Femur (tissue), 1 donor: ENCODE data around the gene RRP1B.
"Not testable (repeated sequence)": the region's sequence is repeated elsewhere in the genome, so short reads cannot be mapped to it uniquely, and the experiment has no call there.

ENCODE experiments used
- DNase-seq: peaks from one replicate; pipeline ENCODE4 v3.0.0-alpha.2; 2017

RRP1B gene

DNA sequence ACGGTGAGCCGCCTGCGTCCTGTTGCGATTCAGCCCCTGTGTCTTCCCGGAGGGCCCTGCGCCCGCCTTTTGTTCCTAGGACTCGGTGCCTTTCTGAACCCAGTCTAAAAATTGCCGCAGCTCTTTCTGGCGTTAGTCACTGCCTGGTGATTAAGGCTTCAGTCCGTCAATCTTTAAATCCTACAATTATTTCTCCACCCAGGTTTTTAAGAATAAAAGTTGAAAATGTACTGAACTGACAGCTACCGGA is 43.4 kb downstream of the RRP1B start:
- no peak for DNase-seq

DNA sequence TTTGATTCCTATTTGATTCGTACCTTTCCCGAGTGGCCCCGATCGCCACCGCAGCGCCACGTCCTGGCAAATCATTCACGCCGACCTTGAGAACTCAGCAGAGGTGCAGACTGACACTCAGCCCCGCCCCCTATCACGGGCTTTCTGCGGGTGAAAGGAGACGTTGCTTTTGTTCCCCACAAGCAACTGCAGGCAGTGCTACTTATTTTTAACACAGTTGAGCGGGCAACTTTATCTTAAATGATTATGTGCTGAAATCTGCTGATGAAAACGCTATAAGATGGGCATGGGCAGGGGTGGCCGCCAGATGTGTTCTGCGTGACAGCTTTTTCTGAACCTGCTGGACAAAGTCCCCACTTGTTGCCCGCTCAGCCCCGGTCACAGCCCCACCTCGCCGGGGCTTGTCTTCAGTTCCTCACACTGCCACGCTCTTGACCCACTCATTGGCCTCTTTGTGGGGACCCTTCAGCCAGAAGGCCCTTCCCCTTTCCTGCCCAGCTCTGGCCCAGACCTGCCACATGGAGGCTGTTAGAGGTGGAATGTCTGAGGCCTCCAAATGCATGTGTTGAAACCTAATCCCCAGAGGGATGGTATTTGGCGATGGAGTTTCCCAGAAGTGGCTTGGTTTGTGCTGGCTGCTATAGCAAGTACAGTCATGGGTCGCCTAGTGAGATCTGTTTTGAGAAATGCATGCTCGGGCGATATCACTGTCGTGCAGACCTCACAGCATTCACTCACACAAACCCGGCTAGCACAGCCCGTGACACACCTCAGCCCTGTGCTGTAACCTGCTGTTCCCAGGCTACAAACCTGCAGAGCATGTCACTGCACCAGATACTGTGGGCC is 43.9 kb downstream of the RRP1B start:
- DNase-seq, result no peak

DNA sequence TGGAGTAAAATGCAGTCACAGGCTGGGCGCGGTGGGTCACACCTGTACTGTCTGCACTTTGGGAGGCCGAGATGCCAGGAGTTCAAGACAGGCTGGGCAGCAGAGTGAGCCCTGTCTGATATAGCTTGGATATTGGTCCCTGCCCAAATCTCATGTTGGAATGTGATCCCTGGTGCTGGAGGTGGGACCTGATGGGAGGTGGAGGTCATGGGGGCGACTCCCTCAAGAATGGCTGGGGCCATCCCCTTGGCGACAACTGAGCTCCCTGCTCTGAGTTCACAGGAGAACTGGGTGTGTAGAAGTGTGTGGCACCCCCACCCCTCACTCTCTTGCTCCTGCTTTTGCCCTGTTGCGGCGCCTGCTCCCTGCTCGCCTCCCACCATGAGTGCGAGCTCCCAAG is 48.1 kb downstream of the RRP1B start:
- no peak for DNase-seq

DNA sequence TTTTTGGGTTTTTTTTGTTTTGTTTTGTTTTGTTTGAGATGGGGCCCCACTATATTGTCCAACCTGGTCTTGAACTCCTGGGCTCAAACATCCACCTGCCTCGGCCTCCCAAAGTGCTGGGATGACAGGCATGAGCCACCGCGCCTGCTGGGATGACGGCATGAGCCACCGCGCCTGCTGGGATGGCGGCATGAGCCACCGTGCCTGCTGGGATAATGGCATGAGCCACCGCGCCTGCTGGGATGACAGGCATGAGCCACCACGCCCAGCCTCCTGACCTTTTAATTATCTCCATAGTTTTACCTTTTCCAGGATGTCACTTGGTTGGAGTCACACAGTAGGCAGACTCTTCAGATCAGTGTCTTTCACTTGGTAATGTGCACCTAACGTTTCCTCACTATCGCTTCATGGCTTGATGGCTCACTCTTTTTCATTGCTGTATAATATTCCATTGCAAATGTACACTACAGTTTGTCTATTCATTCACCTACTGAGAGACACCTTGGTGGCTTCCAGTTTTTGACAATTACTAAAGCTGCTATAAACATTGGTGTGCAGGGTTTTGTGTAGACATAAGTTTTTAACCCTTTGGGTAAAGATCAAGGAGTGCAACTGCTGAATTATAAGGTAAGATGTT is 49.5 kb downstream of the RRP1B start:
- DNase-seq, result no peak

DNA sequence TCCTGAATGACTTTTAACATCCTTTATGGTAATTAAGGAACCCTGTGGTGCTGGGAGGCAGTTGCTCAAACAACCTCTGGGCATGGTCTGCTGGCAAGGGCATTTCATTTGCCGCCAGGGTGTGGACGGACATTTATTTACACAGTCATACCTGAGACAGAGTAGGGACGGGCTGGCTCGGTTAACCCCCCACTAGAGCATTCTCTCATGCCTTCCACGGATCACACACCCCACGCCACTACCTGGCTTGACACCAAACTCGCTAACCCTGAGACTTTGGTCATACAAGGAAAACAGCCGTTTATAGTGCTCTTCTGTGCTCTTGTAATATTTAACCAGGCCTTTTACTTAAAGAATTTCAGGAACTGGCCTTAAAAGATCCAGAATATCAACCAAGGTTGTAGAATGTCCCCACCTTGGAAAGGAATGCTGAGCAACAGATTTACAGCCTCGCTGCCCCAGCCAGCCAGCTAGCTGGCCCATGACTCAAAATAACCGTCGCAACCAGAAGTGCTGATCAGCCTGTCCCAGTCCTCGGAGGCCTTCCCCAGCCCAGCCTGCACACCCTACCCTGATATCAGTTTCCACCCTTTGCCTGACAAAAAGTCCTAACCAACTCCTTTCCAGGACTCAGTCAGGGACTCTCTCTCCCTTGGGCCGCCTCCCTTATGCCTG is 53.0 kb downstream of the RRP1B start:
- DNase-seq, result peak; percentile 34

DNA sequence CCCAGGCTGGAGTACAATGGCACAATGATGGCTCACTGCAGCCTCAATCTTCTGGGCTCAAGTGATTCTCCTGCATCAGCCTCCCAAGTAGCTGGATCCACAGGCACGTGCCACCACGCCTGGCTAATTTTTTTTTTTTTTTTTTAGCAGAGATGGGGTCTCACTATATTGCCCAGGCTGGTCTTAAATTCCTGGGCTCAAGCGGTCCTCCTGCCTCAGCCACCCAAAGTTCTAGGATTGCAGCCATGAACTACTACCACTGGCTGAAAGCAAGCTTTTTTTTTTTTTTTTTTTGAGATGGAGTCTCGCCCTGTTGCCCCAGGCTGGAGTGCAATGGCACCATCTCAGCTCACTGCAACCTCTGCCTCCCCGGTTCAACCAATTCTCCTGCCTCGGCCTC is 53.8 kb downstream of the RRP1B start:
- DNase-seq, result not testable (repeated sequence)

DNA sequence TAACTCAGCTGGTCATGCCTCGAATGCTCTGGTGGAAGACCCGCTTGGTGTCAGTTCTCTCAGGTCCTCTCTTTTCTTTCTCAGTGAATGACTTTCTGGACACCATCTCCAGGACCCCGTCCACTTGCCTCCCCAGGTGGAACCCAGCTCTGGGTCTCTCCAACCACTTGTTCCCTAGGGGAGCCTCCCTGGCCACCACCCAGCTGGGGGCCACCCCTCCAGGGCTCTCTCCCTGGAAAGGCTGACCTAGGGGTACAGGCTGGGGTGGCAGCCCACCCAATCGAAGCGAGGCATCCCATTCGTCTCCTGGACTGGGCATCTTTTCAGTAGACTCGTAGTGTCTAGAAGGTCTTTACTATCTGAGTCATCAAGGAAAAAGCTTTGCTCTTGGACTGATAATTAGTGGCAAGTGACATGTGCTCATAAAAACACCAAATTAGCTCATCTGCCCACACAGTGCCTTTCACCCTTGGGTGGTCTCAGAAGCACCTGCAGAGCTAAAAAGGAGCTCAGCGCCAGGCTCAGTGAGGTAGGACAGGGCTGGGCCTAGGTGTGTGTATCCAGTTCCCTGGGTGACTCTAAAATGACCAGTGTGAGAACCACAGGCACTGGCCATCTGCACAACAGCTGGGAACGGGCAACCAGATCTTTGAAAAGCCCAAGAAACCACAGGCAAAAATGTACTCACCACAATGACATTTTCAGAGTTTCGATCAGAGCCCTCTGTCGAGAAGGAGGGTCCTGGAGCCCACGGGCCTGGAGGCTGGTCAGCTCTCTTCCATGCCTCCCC is 57.2 kb downstream of the RRP1B start:
- no peak for DNase-seq

DNA sequence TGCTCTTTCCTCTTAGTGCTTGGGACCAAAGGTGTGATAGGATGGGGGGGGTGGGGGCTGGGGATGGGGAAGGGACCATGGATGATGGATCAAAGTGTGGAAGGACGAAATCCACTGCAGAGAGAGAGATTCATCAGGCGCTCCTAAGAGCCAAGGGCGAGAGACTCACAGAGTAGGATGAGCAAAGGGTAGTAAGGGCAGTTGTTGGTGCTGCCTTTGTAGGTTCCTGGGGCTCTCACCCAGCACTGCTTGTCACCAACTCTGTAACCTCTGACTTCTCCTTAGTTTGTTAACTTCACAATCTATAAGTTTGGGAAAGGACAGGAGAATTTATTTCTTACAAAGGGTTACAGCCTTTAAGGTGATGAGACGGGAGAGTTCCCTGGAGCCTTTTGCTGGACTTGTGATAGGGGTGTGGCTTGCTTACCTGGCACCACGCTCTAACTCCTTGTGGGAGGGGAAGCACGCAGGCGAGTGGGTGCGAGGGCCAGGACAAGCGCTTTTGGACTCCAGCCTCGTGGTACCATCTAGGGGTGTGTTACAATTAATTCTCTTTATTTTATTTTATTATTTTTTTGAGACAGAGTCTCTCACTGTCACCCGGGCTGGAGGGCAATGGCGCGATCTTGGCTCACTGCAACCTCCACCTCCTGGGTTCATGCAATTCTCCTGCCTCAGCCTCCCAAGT is 58.0 kb downstream of the RRP1B start:
- DNase-seq, result no peak

DNA sequence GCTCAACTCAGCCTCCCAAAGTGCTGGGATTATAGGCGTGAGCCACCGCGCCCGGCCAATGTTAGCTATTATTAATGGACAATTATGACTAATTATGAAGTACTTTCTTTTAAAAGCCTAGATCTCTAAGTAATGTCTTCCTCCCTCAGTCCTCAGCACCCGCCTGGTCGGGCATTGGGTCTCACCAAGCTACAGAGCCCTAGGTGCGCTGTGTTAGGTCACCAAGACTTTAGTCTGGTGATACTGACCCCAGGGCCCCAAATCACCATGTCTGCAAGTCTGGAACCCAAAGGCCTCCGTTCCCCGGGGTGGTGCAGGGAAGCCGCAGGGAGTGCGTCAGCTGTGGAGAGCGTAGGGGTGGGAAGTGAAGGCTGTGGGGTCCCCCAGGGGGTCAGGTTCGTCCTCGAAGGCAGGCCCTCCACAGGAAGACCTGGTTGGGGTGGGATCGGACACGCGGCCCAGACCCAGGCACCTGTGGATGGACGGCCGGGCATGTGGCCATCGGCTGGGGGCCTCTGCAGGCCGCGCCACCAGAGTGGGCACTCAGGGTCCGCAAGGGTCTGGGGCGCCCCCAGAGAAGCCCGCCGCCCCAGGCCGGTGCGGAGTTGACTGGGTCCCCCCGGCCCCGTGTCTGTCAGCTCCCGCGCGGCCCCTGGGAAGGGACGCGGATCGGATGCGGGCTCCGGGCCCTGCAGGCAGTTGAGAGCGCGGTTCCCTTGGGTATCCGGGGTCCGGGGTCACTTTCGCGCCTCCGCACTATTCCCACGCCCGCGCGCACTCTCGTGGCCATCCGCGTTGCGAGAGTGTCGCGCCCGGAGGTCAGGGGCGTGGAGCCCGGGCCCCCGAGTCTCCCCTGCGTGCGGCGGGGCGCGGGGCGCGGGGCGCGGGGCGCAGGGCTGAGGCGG is 58.9 kb downstream of the RRP1B start:
- peak; percentile 39 for DNase-seq

DNA sequence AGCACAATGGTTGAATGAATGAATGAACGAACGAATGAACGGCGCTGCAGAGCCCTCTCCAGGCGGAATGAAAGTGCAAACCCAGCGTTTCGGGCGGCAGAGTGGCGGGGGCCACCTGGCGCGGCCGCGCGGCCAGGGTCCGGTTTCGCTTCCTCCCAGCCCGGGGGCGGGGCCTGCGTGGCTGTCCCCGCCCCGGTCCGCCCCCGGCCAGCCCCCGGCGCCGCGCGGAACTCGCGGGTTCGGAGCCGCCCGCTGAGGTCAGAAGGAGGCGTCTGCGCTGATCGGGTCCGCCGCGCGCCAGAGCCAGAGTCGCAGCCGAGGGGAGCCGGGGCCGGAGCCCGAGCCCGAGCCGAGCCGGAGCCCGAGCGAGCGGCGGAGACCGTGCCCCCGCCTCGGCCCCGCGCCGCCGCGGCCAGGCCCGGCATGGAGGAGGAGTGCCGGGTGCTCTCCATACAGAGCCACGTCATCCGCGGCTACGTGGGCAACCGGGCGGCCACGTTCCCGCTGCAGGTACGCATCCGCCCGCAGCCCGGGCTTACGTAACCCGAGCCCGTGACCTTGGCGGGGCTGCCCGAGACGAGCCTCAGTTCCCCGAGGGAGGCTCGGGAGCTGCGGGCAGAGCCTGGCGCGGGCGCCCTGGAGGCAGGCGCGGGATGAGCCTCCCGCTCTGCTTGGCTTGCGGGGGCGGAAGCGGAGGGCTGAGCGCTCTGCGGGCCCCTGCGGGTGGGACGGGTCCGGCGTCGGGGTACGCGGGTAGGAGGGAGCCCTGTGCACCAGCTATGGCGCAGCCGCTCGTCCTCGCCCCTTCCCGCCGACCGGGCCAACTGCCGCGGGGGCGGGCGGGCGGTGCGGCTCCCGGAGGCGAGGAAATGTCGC is 59.8 kb downstream of the RRP1B start, which contains the start of gene PDXK:
Gene PDXK, plus strand, starts transcription at position 258 of the 876 bp plus-strand sequence. Its CDS starts 166 bp downstream, at position 424.
- peak; percentile 93 for DNase-seq

DNA sequence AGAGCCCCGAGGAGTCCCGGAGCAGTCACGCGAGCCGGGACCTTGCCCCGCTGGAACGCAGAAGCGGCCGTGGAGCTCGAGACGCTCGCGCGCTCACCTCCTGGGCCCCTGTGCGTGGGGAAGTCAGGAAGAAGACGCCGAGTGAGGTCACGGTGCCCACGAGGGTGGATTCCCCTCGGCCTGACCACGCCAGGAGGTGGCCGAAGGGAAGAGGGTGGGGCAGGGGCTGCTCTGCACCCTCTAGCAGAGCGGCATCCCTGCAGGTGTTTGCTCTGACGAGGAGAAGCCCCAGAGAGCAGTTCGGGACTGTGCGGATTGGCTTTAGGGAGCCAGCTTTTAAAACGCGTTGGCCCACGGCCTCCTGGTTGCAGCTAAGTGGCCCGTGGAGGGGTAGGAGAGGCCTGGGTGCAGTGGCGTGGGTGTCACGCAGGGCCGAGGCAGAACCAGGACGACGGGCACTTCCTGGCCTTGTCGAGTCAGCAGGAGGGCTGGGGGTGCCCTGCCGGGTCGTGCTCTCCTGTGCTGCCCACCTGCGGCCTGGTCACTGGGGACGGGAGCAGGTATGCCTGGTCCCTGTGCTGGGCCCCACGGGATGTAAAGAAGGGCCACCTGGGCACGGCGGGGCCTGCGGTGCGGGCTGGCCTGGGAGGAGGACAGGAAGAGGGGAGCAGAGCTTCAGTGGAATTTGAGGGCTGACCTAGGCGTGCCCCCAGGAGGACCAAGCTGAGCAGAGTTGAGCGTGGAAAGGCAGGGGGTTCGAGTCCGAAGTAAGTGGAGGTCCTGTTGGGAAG is 60.6 kb downstream of the RRP1B start:
- DNase-seq, result no peak

DNA sequence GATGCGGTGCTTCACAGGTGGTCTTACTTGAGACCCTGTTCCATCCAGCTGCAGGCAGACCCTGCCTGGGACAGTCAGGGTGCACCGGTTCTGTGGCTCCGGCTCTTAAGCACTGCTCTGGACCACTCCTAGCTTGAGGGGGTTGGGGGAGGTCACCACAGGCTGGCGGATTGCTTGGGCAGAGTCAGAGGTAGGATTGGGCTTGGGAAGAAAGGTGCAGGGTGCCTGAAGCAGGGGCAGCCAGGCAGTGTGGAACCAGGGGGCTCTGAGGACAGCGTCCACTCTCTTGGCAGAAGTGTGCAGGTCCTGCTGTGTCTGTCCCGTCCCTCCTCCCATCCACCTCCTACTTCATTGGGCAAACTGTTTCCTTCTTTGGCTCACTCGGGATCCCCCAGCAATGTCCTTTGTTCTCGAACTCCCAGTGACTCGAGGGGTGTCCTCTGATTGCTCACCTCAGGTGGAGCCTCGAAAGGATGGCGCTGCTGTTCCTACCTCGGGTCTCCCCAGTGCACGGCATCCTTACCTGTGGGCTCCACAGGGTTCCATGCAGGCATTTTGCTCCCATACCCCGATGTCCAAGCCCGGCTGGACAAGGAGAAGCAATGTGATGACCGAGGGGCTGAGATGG is 61.3 kb downstream of the RRP1B start:
- no peak for DNase-seq

DNA sequence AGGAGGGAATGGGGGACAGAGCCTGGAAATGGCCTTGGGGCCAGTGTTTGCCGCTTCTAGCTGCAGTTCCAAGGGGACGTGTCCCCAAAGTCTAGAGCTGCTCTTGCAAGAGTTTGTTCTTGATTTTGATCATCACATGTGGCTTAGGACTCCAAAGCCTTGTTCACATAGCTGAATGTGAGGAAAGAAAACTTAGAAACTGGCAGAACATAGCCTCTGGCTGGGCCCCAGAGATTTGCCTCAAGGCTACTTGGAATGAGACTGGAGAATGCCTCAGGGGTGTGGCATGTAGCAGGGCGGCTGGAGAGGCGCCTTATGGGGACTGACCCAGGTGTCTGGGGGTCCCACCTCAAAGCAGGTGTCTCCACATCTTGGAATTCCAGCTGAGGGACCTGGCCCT is 61.8 kb downstream of the RRP1B start:
- no peak for DNase-seq

DNA sequence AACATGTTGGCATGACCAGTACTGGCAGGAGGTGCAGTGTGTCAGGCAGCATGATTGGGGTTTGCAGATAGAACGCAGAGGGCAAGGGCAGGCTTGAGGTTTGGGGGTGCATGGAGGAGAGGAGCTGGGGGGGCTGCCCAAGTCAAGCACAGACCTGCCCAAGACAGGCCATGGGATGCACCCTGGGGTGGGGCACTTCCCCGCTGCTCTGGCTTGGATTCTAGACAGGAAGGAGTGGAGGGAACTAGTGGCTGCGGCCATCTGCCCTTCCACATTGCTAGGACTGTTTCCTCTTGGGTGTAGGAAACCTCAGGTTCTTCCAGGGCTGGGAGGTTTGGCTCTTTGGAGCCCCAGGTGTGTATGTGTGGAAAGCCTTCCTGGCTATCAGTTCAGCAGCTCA is 62.6 kb downstream of the RRP1B start:
- no peak for DNase-seq

DNA sequence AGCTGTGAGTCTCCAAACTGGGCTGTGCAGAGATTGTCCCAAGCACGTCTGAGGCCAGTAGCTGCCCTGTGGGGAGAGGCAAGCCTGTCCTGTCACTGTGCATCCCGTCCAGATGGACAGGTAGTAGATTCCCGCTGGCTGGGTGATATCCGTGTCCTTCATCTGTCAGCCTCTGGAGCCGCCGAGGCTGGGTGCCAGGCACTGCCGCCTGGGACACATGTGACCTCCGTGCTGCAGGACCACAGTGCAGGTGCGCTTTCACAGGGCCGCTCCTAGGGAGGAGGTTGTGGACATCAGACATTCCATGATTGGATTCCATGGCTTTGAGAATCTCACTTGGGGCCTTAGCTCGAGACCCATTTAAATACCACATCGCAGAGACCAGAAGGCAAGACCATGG is 64.3 kb downstream of the RRP1B start:
- no peak for DNase-seq

DNA sequence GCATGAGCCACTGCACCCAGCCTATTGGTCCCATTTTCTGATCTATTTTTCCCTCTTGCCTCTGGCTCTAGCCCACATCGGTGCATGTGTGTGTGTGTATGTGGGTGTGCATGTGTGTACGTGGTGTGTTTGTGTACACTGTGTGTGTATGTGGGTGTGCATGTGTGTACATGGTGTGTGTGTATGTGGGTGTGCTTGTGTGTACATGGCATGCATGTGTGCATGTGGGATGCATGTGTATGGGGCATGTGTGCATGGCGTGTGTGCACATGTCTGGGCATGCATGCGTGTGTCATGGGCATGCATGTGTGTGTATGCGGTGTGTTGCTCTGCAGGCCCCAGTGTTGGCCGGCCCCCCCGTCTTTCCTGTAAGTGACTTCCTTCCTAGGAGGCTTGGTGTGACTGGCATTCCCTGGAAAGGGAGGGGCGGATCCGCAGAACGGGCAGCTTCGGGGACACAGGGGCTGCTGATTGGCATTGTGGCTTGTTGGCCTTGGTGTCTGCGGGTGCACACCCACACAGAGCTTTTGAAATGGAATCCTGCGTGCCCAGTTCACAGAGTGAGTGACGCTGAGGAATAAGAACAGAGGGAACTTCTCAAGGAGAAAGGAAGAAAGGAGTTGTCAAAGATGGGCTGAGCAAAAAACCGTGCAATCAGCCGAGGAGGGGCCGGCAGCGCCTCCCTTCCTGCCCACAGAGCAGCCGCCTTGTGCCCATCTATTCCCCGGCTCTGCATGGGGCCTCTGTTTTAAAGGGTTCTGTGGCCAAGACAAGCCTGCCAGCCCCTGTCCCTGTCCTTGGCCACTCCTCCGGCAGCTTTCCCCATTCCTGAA is 67.5 kb downstream of the RRP1B start:
- DNase-seq, result no peak

DNA sequence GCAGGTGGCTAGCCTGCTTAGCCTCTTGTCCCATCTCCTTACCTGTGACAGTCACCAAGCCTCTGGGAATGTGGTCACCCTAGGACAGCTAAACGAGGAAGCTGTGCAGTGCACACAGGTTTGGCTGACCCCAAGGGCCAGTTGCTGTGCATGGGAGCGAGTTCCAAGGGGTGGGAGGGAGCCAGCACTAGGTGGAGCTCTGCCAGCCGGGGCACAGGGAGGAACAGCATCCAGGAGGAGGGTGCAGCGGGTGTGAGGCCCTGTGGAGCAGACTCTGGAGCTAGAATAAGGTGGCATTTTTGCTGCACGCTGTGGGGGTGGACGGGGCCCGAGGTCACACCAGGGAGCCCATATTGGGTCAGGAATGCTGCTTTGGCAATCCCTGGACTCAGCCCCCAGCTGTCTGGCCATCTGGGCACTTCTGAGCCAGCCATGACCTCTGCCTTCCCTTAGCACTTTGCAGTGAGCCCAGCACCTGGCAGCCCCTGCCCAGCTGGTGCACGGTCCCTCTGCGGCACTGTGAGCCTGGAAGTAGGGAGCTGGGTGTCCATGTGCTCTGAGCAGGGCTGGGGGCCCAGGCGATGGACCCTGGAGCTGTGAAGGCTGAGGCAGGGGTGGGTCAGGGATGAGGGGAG is 68.3 kb downstream of the RRP1B start:
- DNase-seq, result no peak

DNA sequence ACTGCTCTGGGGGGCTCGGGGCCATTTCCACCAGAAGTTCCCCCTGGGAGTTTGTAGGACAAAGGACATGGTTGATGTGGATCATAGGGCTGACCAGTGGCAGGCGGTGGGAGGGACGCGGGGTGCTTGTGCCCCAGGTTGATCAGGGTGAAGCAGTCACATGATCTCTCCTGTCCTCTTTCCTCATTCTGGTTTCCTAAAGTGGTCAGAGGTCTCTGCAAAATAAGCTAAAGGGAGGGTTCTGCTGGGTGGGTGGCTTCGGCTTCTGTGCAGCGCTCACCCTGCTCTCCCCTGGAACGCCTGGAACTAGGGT is 68.8 kb downstream of the RRP1B start:
- DNase-seq, result no peak
